IMR-90 (cell line): ENCODE measurements around the gene ANKRD10. TPM values are rescaled to one million over a fixed set of nuclear protein-coding genes. Genes with fewer than 3 reads are reported as not detected.
"Not testable (repeated sequence)": the region's sequence is repeated elsewhere in the genome, so short reads cannot be mapped to it uniquely, and the experiment has no call there.

ENCODE experiments used
- ATAC-seq: fragments of 200-7000 bp; cut with Tn5 transposase; 2 replicates; pipeline ENCODE4 v1.9.1; 2020; ENCODE audit warnings: low read depth, mild to moderate bottlenecking, moderate library complexity
- BruUV-seq: library from RNA; stranded (reverse); fragments of 400-500 nt; replicated peaks from 2 replicates; lab custom pipeline; 2021; lab: Mats Ljungman, UMichigan
- CTCF ChIA-PET: fragments of 300-600 bp; formaldehyde crosslinking; extraction: SDS; loops from one replicate; lab custom pipeline; 2021; ENCODE audit warnings: antibody characterized with exemption; lab: Yijun Ruan, JAX
- POLR2A ChIA-PET: fragments of 300-600 bp; sonication (Branson Sonifier 250); formaldehyde crosslinking; loops from one replicate; lab custom pipeline; 2022; ENCODE audit warnings: antibody characterized with exemption; ENCODE audit not compliant: unreplicated experiment; lab: Charles Lee
- DNase-seq: peaks from one replicate; pipeline ENCODE4 v3.0.0; 2013
- H2AFZ ChIP-seq: replicated peaks from 2 replicates; pipeline ENCODE3; 2013; ENCODE audit warnings: low read length, mild to moderate bottlenecking; ENCODE audit not compliant: poor library complexity
- H2AK5ac ChIP-seq: 2 replicates; pipeline ENCODE4 v1.6.1; 2013; ENCODE audit warnings: low read depth, low read length, inconsistent platforms
- H2AK9ac ChIP-seq: replicated peaks from 2 replicates; pipeline ENCODE3; 2013; ENCODE audit warnings: mild to moderate bottlenecking, low read depth, low read length, moderate library complexity; ENCODE audit not compliant: poor library complexity
- H2BK120ac ChIP-seq: 2 replicates; pipeline ENCODE4 v1.6.1; 2013; ENCODE audit warnings: low read depth, low read length, inconsistent platforms
- H2BK15ac ChIP-seq: 3 replicates; pipeline ENCODE4 v1.6.1; 2013; ENCODE audit warnings: low read depth, low read length, inconsistent platforms
- H2BK20ac ChIP-seq: 2 replicates; pipeline ENCODE4 v1.6.1; 2013; ENCODE audit warnings: low read depth, mild to moderate bottlenecking, inconsistent platforms, low read length, moderate library complexity
- H2BK5ac ChIP-seq: 2 replicates; pipeline ENCODE4 v1.6.1; 2013; ENCODE audit warnings: mild to moderate bottlenecking, low read depth, low read length, inconsistent platforms; ENCODE audit not compliant: poor library complexity, severe bottlenecking
- H3K14ac ChIP-seq: replicated peaks from 2 replicates; pipeline ENCODE4 v1.6.1; 2013; ENCODE audit warnings: low read depth, low read length, inconsistent platforms
- H3K18ac ChIP-seq: 2 replicates; pipeline ENCODE4 v1.6.1; 2013; ENCODE audit warnings: low read depth, low read length, control low read depth
- H3K23ac ChIP-seq: 2 replicates; pipeline ENCODE4 v1.6.1; 2013; ENCODE audit warnings: low read depth, low read length, inconsistent platforms
- H3K27ac ChIP-seq: 2 replicates; pipeline ENCODE4 v1.5.1; 2013; ENCODE audit warnings: mild to moderate bottlenecking, control low read depth, low read length; ENCODE audit not compliant: insufficient read depth
- H3K27me3 ChIP-seq: 2 replicates; pipeline ENCODE4 v1.6.1; 2013; ENCODE audit warnings: low read length; ENCODE audit not compliant: control insufficient read depth, insufficient read depth
- H3K36me3 ChIP-seq: 2 replicates; pipeline ENCODE4 v1.6.1; 2013; ENCODE audit warnings: low read length, mixed read lengths; ENCODE audit not compliant: control insufficient read depth, insufficient read depth
- H3K4ac ChIP-seq: 2 replicates; pipeline ENCODE4 v1.6.1; 2013; ENCODE audit warnings: low read depth, low read length, inconsistent platforms
- H3K4me1 ChIP-seq: 2 replicates; pipeline ENCODE4 v1.6.1; 2013; ENCODE audit warnings: low read length, mixed read lengths; ENCODE audit not compliant: control insufficient read depth, insufficient read depth
- H3K4me2 ChIP-seq: 2 replicates; pipeline ENCODE4 v1.6.1; 2013; ENCODE audit warnings: low read depth, mild to moderate bottlenecking, control low read depth, low read length, moderate library complexity
- H3K4me3 ChIP-seq: 2 replicates; pipeline ENCODE4 v1.5.1; 2013; ENCODE audit warnings: low read depth, mild to moderate bottlenecking, control low read depth, low read length, moderate library complexity; ENCODE audit not compliant: insufficient read depth
- H3K56ac ChIP-seq: 2 replicates; pipeline ENCODE4 v1.6.1; 2013; ENCODE audit warnings: low read length, inconsistent platforms; ENCODE audit not compliant: insufficient read depth; ENCODE audit errors: extremely low read depth
- H3K79me1 ChIP-seq, 2 experiments: 2 replicates each; pipeline ENCODE4 v1.6.1; 2013; ENCODE audit warnings: low read length in 2 of 2, inconsistent platforms in 1 of 2, low read depth in 1 of 2
- H3K9ac ChIP-seq: 2 replicates; pipeline ENCODE4 v1.6.1; 2013; ENCODE audit warnings: low read depth, low read length, control low read depth
- H3K9me1 ChIP-seq: 2 replicates; pipeline ENCODE4 v1.6.1; 2013; ENCODE audit warnings: low read length, inconsistent platforms; ENCODE audit not compliant: insufficient read depth
- H3K9me3 ChIP-seq: 2 replicates; pipeline ENCODE4 v1.6.1; 2013; ENCODE audit warnings: low read length; ENCODE audit not compliant: control insufficient read depth, insufficient read depth
- H4K20me1 ChIP-seq: 2 replicates; pipeline ENCODE4 v1.6.1; 2013; ENCODE audit warnings: low read length, inconsistent platforms; ENCODE audit not compliant: insufficient read depth
- H4K5ac ChIP-seq: 2 replicates; pipeline ENCODE4 v1.6.1; 2013; ENCODE audit warnings: mild to moderate bottlenecking, low read depth, low read length, control low read depth
- H4K8ac ChIP-seq, 2 experiments: 2 replicates each; pipeline ENCODE4 v1.6.1; 2013; ENCODE audit warnings: low read depth in 2 of 2, low read length in 2 of 2, control low read depth in 1 of 2, inconsistent platforms in 1 of 2
- H4K91ac ChIP-seq: 2 replicates; pipeline ENCODE4 v1.6.1; 2013; ENCODE audit warnings: low read depth, low read length, inconsistent platforms; ENCODE audit not compliant: insufficient read depth
- WGBS, 2 experiments: methylation state at CpG; one replicate each; pipeline versions ENCODE4 v1.1.5 to v1.1.7; 2013; ENCODE audit warnings: missing lambda C conversion rate in 2 of 2; ENCODE audit not compliant: insufficient read length in 1 of 2; ENCODE audit errors: extremely low coverage in 2 of 2; 5-methylcytosine and 5-hydroxymethylcytosine counted together
- dilution Hi-C: fragments of 300-500 bp; cut with HindIII; formaldehyde crosslinking; loops from one replicate; pipeline ENCODE4 v1.14.3; 2018; ENCODE audit warnings: low sequenced_read_pairs; ENCODE audit not compliant: unreplicated experiment
- in situ Hi-C: fragments of 300-500 bp; cut with MboI; formaldehyde crosslinking; loops from 3 replicates; pipeline ENCODE4 v1.14.3; 2019; ENCODE audit warnings: low sequenced_read_pairs, inconsistent platforms, mixed read lengths
- intact Hi-C: fragments of 100-400 bp; cut with micrococcal nuclease; formaldehyde crosslinking; loops from 2 replicates; pipeline ENCODE4 v1.10.0; 2022
- polyA plus RNA-seq, 3 experiments: library from polyadenylated mRNA; depleted of rRNA; stranded (reverse); fragments of >200 nt; gene quantifications; 2 replicates each; pipeline ENCODE4 v1.2.3, GENCODE V29; 2012; ENCODE audit warnings: low replicate concordance in 1 of 3
- total RNA-seq: library from RNA; depleted of rRNA; stranded (reverse); fragments of >200 nt; gene quantifications from 2 replicates; pipeline ENCODE4 v1.2.3, GENCODE V29; 2012

The ANKRD10 gene
- total and polyA plus RNA-seq, 2 of the 4 experiments (the other 2 are of a cell fraction): 18.3 to 31.1 TPM

GRCh38 chr13:110952135-110952534 is 37.3 kb upstream of the ANKRD10 start:
- H4K91ac ChIP-seq, H3K9me1 ChIP-seq, DNase-seq, POLR2A ChIA-PET, H3K79me1 ChIP-seq, H2BK5ac ChIP-seq, H3K4me2 ChIP-seq, H3K23ac ChIP-seq, ATAC-seq, H3K36me3 ChIP-seq, BruUV-seq, CTCF ChIA-PET, H3K18ac ChIP-seq, H3K9ac ChIP-seq, H3K56ac ChIP-seq, H3K27ac ChIP-seq, dilution Hi-C loops, H2AK9ac ChIP-seq, H3K14ac ChIP-seq, H3K4ac ChIP-seq, H4K20me1 ChIP-seq, H3K9me3 ChIP-seq, intact Hi-C loops, H3K4me3 ChIP-seq, H4K5ac ChIP-seq, H3K27me3 ChIP-seq, H2AFZ ChIP-seq: not testable (repeated sequence)
- Histone ChIP-seq H2AK5ac (peak overlapping the region; percentile 31; the same call in 1 of the 2 replicates), H2BK20ac (peak overlapping the region; percentile 62; the same call in 1 of the 2 replicates), H4K8ac (0 out of 4 replicates have a peak overlapping the region, but pooled peaks of 1 of the 2 experiments have one; percentile 5), H3K4me1 (peaks cover 16% of the 10 kb centered on the region), H2BK120ac (peak overlapping the region; percentile 82; the same call in 1 of the 2 replicates), H2BK15ac (peak overlapping the region; percentile 24; the same call in 1 of the 3 replicates)
- WGBS, 2 experiments: no CpG with 5 or more reads among the region's 6 CpGs
- in situ Hi-C loops: loop anchor here (5.0 kb wide), 1 partner anchor 35 kb away; the partner anchor contains the start of gene ANKRD10
